Measurements from ENCODE around the gene MYH15.
"Not testable (repeated sequence)": the region's sequence is repeated elsewhere in the genome, so short reads cannot be mapped to it uniquely, and the experiment has no call there.

MYH15 gene

DNA sequence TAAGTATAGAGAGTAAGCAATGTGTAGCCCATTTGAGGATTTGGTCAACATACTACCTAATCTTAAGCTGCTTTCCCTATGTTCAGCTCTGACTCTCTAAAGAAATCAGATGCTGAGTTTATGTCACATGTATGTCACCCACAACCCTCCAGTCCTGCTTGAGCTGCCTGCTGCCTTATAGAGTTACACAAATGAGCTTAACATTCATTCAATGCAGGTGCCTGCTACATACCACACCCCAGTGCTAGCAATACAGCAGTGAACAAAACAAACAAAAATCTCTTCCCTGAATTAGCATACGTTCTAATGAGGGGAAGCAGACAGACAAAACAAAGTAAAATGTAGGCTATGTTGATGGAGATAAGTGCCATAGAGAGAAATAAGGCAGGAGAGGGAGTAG is 121.0 kb downstream of the MYH15 start:
- TF ChIP-seq, protein P1, sequence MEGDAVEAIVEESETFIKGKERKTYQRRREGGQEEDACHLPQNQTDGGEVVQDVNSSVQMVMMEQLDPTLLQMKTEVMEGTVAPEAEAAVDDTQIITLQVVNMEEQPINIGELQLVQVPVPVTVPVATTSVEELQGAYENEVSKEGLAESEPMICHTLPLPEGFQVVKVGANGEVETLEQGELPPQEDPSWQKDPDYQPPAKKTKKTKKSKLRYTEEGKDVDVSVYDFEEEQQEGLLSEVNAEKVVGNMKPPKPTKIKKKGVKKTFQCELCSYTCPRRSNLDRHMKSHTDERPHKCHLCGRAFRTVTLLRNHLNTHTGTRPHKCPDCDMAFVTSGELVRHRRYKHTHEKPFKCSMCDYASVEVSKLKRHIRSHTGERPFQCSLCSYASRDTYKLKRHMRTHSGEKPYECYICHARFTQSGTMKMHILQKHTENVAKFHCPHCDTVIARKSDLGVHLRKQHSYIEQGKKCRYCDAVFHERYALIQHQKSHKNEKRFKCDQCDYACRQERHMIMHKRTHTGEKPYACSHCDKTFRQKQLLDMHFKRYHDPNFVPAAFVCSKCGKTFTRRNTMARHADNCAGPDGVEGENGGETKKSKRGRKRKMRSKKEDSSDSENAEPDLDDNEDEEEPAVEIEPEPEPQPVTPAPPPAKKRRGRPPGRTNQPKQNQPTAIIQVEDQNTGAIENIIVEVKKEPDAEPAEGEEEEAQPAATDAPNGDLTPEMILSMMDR (conservative IDR thresholded peaks at IDR 0.05) = no peak
- H3K27ac ChIP-seq = no peak overlapping the region

DNA sequence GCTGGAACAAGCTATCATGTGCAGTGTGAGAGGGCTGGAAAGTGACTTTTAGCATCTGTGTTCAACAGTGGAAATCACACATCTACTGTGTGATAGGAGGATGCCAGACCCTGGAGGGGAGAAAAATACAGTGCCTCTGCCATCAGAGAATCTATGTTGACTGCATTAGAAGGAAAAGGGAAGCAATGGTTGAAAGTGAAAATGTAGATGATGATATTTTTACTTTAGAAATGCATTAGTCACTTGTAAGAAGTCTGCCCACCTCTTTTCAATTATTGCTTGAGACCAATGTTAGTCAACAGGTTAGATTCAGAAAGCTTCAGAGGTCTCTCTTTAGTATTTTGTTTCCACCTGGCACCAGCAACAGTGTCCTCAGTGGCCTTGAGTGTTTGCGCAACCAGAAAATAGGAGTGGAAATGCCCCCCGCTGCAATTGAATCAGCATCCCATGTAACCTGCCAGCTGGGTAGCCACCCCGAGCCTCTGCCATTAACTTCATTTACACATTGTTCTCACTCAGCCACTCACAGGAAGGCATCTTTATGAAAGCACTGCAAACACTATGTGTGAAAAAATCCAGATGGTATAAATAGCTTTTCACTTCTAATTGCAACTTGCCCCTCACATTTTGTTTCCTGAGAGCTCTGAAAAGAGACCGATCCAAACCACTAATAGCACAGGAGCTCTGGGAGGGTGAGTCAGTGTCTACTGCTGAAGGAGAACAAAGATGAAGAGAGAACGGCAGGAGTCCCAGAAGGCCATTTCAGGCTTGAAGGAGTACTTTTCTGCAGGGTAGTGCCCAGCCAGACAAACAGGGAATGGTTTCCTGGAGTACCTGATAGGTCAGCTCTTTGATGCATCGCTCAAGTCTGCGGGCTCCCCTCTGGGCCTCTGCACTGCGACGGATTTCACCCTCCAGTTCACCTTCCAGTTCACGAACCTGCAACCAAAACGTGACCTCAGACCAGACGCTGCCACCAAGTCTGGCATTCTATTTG is 122.0 kb downstream of the MYH15 start:
- TF ChIP-seq, protein P1 (conservative IDR thresholded peaks at IDR 0.05) = no peak

DNA sequence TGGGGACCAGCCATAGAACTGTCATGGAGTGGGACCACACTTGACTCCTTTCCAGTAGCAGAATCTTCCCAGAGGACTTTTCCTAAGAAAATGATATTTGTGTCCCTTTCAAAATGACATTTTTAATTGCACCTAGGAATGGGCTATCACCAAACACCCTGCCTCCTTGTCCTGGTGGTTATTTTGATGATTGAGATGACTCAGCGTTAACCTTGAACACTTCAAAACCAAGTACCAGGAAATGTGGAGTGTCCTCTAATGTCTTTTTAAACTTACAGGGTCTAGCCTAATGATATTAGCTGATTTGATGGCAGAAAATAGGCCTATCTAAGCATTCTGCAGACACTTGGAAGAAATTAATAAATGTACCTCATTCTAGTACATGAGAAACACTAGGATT is 123.3 kb downstream of the MYH15 start:
- TF ChIP-seq, protein P1 (conservative IDR thresholded peaks at IDR 0.05) = no peak
- no peak overlapping the region for H3K27ac ChIP-seq

More for the DNA sequence above, 122.0 kb downstream of the MYH15 start:
- H3K27ac ChIP-seq = no peak overlapping the region

DNA sequence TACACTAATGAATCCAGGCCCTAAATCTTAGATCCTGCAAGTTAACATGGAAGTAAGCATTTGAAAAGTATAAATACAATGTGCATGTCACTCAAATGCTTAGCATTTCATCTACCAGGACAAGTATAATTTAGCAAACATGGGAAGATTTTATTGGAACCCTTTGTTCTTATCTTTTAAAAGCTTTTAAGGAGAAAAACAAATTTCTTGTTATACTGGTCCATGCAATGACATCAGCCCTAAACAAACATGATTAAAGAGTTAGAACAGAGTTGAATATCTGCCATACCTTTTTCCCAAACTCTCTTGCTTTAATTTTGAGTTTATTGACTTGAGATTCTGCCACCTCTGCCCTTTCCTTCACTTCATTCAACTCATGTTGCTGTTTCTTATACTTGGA is 127.1 kb downstream of the MYH15 start:
- peak overlapping the region; percentile 83 for H3K27ac ChIP-seq
- TF ChIP-seq, protein P1 (conservative IDR thresholded peaks at IDR 0.05) = no peak

DNA sequence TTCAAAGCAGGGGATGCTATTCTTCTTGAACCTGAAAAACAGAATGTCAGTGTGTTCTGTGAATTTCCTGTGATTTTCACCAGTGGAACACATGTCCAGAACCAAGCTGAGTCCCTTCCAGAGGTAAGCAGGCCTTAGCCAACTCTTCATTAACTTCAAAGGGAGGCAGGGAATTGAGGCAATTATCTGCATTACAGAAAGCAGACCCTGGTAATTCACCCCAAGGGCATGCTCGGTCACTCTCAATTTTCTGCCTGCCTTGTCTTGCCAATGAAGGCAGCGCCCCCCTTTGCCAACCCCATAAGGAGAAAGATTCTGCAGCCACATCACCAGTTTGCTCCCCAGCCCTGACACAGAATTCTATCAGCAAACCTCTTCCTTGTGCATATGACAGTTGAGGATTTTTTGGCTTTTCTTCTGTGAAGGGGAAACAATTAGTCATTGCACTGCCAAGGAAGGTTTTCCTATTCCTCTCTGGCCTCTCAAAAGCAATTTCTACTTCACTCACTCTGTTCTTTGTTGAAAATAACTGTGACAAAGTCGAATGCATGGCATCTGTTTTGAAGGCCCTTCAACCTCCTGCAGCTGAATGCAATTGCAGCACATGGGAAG is 128.8 kb downstream of the MYH15 start:
- TF ChIP-seq, protein P1 (conservative IDR thresholded peaks at IDR 0.05) = no peak
- peak overlapping the region; percentile 83 for H3K27ac ChIP-seq

DNA sequence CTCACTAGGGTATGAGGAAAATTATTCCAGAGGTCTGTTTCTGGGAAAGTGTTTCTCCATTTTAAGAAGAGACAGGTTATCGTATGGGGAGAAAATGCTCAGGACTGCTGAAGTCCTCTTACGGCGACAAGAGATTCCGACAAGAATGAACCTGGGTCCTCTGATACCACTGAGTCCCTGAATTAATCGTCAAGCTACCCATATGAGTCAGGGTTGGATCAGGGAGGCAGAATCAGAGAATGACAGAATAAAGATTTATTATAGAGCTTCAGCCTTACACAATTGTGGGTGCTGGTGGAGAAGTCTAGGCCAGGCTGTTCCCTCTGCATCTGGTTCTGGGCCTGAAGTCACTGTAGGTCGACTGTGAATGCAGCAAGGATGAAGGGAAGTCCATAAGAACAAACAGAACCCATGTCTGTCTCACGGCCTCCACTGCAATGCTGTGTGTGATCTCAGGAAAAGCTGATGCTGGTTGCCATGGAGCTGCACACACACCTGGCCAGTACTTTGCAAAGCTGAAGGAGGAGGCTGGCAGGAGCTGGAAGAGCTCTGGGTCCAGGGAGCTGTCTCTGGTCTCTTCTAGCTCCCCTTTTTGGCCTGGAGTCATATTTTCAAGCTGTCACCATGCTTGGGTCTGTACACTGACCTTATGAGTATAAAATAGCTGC is 130.1 kb downstream of the MYH15 start:
- TF ChIP-seq, protein P1 (conservative IDR thresholded peaks at IDR 0.05) = no peak
- H3K27ac ChIP-seq = peak overlapping the region; percentile 15; the same call in 1 of the 2 replicates

DNA sequence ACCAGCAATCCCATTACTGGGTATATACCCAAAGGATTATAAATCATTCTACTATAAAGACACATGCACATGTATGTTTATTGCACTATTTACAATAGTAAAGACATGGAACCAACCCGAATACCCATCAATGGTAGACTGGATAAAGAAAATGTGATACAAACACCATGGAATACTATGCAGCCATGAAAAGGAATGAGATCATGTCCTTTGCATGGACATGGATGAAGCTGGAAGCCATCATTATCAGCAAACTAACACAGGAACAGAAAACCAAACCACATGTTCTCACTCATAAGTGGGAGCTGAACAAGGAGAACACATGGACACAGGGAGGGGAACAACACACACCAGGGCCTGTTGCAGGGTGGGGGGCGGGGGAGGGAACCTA is 131.4 kb downstream of the MYH15 start:
- H3K27ac ChIP-seq = not testable (repeated sequence)
